RWPE1 (cell line): ENCODE results near the gene MYO7B.

Source experiments
- CTCF ChIA-PET: fragments of 350-600 bp; sonication (Branson Sonifier 250); formaldehyde crosslinking; extraction: SDS; loops from one replicate; lab custom pipeline; 2021; lab: Yijun Ruan, JAX
- POLR2A ChIA-PET: fragments of 400-600 bp; formaldehyde crosslinking; extraction: SDS; loops from one replicate; lab custom pipeline; 2020; ENCODE audit warnings: antibody characterized with exemption; ENCODE audit not compliant: low non-redundant PET; lab: Yijun Ruan, JAX
- DNase-seq: peaks from one replicate; pipeline ENCODE4 v3.0.0; 2012; ENCODE audit warnings: low spot score
- H3K27ac ChIP-seq: fragments of 450-650 bp; 2 replicates; pipeline ENCODE4 v1.5.1; 2017
- TF ChIP-seq, protein P1 (sequence below): fragments of 450-650 bp; conservative IDR thresholded peaks from 2 replicates; pipeline ENCODE4 v1.5.1; 2017; ENCODE audit warnings: low read depth, mild to moderate bottlenecking

MYO7B gene

DNA sequence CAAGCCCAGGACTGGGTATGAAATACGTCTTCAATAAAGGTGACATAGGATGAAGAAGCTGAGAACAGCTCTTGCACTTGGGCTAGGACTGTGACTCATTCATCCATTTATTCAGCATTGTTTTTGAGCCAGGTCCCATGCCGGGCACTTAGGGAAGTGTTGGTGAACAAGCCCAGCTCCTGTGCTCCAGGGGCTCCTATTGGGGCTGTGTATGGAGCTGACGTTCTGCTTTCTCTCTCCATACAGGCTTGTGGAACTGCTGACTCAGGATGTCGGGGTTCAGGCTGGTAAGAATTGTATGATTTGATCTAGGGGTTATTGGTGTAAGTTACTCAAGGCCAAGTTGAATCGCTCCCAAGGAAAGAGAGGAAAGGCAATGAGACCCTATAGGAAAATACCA, 24.0 kb downstream of the MYO7B start:
- DNase-seq, result no peak
- ChIA-PET CTCF (no interaction called here), POLR2A (interaction anchor here (0.6 kb wide), 1 partner anchor 9 kb away, joined by 9 read pairs; no protein-coding TSS in a partner anchor)
- H3K27ac ChIP-seq, result no peak overlapping the region
- TF ChIP-seq, protein P1, sequence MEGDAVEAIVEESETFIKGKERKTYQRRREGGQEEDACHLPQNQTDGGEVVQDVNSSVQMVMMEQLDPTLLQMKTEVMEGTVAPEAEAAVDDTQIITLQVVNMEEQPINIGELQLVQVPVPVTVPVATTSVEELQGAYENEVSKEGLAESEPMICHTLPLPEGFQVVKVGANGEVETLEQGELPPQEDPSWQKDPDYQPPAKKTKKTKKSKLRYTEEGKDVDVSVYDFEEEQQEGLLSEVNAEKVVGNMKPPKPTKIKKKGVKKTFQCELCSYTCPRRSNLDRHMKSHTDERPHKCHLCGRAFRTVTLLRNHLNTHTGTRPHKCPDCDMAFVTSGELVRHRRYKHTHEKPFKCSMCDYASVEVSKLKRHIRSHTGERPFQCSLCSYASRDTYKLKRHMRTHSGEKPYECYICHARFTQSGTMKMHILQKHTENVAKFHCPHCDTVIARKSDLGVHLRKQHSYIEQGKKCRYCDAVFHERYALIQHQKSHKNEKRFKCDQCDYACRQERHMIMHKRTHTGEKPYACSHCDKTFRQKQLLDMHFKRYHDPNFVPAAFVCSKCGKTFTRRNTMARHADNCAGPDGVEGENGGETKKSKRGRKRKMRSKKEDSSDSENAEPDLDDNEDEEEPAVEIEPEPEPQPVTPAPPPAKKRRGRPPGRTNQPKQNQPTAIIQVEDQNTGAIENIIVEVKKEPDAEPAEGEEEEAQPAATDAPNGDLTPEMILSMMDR, result no peak

DNA sequence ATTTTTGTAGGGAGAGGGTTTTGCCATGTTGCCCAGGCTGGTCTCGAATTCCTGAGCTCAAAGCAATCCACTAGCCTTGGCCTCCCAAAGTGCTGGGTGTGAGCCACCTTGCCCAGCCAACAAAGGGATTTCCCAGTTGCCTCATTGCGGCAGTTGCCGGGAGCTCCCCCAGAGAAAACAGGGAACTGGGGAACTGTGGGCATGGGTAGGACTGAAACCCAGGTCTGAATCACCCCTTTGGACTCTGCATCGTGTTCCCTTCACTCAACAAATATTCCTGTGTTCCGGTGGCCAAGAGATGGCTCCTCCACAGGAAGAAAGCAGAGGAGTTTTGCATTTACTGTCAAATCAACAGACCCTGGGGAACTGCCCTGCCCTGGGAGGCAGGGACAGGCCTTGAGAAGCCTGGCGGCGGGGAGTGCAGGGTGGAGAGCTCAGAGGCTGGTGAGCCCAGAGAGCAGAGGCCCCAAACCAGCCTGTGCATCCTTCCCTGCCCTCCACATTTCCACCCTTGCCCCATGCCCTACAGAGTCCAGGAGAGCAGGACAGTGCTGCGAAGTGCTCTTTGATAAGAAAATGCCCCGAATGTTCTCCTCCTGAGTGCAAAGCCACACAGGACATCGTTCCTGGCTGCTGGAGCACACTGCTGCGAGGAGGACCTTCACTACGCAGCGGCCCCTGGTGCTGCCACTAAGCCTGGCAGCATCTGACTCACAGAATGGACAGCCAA, 24.9 kb downstream of the MYO7B start:
- ChIA-PET CTCF (no interaction called here), POLR2A (no interaction called here)
- no peak for DNase-seq

DNA sequence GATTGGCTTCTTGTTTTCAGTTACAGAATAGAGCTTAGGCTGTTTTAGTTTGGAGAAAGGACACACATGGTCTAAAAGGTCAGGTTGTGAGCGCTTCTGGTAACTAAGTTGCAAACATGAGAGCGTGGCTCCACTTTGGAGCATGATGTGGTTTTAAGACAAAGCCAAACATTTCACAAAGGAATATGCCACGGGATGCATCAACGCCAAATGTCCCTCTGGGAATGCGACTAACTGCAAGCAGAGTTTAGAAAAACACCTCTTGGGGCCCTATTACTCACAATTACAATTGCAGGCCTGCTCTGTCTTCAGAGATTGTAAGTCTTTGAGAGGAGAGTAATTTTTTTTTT, 25.4 kb downstream of the MYO7B start:
- H3K27ac ChIP-seq, result no peak overlapping the region
- DNase-seq, result no peak
- TF ChIP-seq, protein P1, result no peak
- CTCF ChIA-PET, result no interaction called here
- POLR2A ChIA-PET, result no interaction called here

More for the DNA sequence above, 24.9 kb downstream of the MYO7B start:
- TF ChIP-seq, protein P1, result no peak
- no peak overlapping the region for H3K27ac ChIP-seq

DNA sequence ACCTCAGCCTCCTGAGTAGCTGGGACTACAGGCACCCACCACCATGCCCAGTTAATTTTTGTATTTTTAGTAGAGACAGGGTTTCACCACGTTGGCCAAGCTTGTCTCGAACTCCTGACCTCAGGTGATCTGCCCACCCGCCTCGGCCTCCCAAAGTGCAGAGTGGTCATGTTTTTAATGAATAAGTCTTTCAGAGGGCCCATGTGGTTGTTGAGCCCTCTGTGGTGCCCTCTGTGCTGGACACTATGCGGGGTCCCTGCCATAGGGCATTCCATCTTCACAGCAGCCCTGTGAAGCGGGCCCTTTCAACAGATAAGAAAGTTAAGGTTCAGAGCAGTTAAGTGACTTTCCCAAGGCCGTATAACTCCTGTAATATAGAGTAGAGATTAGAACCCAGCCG, 25.9 kb downstream of the MYO7B start:
- no peak overlapping the region for H3K27ac ChIP-seq
- ChIA-PET POLR2A (no interaction called here), CTCF (no interaction called here)
- no peak for DNase-seq
- TF ChIP-seq, protein P1, result no peak

DNA sequence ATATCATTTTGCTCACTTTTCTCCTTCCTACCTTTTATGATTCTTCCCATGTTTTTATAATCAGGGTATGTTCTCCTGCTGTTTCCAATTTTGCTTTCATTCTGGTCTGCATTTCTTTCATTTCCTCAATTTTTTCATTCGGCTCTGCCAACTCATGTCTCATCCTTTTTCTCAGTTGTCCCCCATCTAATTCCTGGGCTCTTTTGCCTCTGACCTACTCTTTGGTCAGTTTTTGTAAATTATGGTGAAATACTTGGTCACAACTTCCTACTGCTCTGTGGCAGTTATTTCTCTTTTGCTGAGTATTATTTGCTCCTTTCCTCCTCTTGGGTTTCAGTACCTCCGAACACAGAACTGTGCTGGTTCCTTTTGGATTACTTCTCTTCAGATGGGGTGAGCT, 27.5 kb downstream of the MYO7B start:
- TF ChIP-seq, protein P1, result no peak
- POLR2A ChIA-PET, result no interaction called here
- no peak for DNase-seq
- H3K27ac ChIP-seq, result no peak overlapping the region
- CTCF ChIA-PET, result interaction anchor here (0.9 kb wide), 1 partner anchor 44 kb away, joined by 4 read pairs; no protein-coding TSS in a partner anchor

DNA sequence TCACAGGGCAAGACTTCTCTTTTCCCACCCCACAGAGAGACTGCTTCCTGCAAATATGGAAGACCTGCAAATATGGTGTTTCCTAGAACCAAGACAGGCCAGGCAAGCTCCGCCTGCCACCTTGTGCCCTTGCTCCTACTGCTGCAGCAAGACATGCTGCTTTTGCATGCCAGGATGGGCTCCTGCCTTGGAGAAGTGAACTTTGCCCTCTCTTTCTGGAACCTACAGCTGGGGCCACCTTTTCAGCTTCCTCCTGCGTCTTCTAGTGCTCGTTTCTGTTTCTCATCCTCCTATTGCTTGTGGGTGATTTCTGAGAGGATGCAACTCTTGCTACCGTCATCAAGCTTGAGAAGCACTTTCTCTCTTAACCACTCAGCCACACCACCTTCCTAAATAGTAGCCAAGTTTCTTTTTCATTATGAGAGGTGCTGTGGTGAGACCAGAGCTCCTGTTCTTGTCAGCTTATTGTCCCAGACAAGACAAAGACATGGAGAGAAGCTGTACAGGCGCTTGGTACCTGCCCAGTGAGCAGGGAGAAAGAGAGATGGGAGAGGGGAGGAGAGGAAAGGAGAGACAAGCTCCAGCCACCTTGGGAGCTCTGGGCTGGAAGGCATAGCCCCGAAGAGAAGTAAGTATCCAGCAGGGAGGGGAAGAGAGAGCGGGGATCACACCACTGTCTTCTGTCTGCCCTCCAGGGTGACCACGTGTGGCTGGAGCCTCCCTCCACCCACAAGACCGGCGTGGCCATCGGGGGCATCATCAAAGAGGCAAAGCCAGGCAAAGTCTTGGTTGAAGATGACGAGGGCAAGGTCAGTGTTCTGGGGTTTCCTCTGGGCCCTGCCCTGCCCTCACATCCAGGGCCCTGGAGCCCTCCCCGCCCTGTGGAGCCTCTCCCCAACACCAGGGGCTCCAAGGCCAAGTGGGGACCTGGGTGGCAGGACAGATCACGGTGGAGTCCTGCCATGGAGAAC, 28.3 kb downstream of the MYO7B start:
- TF ChIP-seq, protein P1, result no peak
- DNase-seq, result no peak
- no peak overlapping the region for H3K27ac ChIP-seq
- ChIA-PET CTCF (interaction anchor here (0.6 to 0.9 kb wide), 3 partner anchors 45 to 600 kb away, joined by 3 to 4 read pairs (median 3); no protein-coding TSS in a partner anchor), POLR2A (no interaction called here)
